ENCODE data around the gene RAET1E. TPM values are rescaled to one million over a fixed set of nuclear protein-coding genes. Genes with fewer than 3 reads are reported as not detected.
"Not testable (repeated sequence)": the region's sequence is repeated elsewhere in the genome, so short reads cannot be mapped to it uniquely, and the experiment has no call there.

The RAET1E gene
- polyA plus RNA-seq, 4 donors, result 0.29 to 1.1 (median 0.70) TPM

GRCh38 chr6:149913085-149913484, 15.2 kb upstream of the RAET1E start:
- no peak for DNase-seq (ENCODE audit: low read depth in 4 of 4, low spot score in 2 of 4)

- DNase-seq (ENCODE audit: low read depth in 4 of 4, low spot score in 2 of 4), result not testable (repeated sequence)
Observed at GRCh38 chr6:149912680-149913079, 14.8 kb upstream of the RAET1E start.

- DNase-seq (ENCODE audit: low read depth in 4 of 4, low spot score in 2 of 4), result no peak
Observed at GRCh38 chr6:149910721-149911151, 12.8 kb upstream of the RAET1E start.

- DNase-seq (ENCODE audit: low read depth in 4 of 4, low spot score in 2 of 4), result no peak
Observed at GRCh38 chr6:149909701-149910470, 12.0 kb upstream of the RAET1E start.

GRCh38 chr6:149908480-149908879, 10.6 kb upstream of the RAET1E start:
- DNase-seq (ENCODE audit: low read depth in 4 of 4, low spot score in 2 of 4), result not testable (repeated sequence)

- no peak for DNase-seq (ENCODE audit: low read depth in 4 of 4, low spot score in 2 of 4)
Observed at GRCh38 chr6:149907317-149907716, 9.4 kb upstream of the RAET1E start.

- DNase-seq (ENCODE audit: low read depth in 4 of 4, low spot score in 2 of 4), result no peak
Observed at GRCh38 chr6:149906405-149906804, 8.5 kb upstream of the RAET1E start.

GRCh38 chr6:149905911-149906371, 8.0 kb upstream of the RAET1E start:
- DNase-seq (ENCODE audit: low read depth in 4 of 4, low spot score in 2 of 4), result no peak

- DNase-seq (ENCODE audit: low read depth in 4 of 4, low spot score in 2 of 4), result no peak
Observed at GRCh38 chr6:149905371-149905910, 7.5 kb upstream of the RAET1E start.

- DNase-seq (ENCODE audit: low read depth in 4 of 4, low spot score in 2 of 4), result no peak
Observed at GRCh38 chr6:149904661-149905370, 6.9 kb upstream of the RAET1E start.

- no peak for DNase-seq (ENCODE audit: low read depth in 4 of 4, low spot score in 2 of 4)
Observed at GRCh38 chr6:149903938-149904611, 6.2 kb upstream of the RAET1E start.

- DNase-seq (ENCODE audit: low read depth in 4 of 4, low spot score in 2 of 4), result no peak
Observed at GRCh38 chr6:149901444-149902140, 3.7 kb upstream of the RAET1E start.

GRCh38 chr6:149900620-149901443, 2.9 kb upstream of the RAET1E start:
- no peak for DNase-seq (ENCODE audit: low read depth in 4 of 4, low spot score in 2 of 4)

GRCh38 chr6:149899926-149900619, 2.2 kb upstream of the RAET1E start:
- DNase-seq (ENCODE audit: low read depth in 4 of 4, low spot score in 2 of 4), result no peak

- no peak for DNase-seq (ENCODE audit: low read depth in 4 of 4, low spot score in 2 of 4)
Observed at GRCh38 chr6:149899486-149899885, 1.6 kb upstream of the RAET1E start.

- DNase-seq (ENCODE audit: low read depth in 4 of 4, low spot score in 2 of 4), result no peak
Observed at GRCh38 chr6:149898966-149899365, 1.1 kb upstream of the RAET1E start.

- no peak for DNase-seq (ENCODE audit: low read depth in 4 of 4, low spot score in 2 of 4)
Observed at GRCh38 chr6:149897015-149897697, 757 bp downstream of the RAET1E start.

- DNase-seq (ENCODE audit: low read depth in 4 of 4, low spot score in 2 of 4), result no peak
Observed at GRCh38 chr6:149896491-149896890, 1.4 kb downstream of the RAET1E start.
